ENCODE results near the gene FHL5. TPM values are rescaled to one million over a fixed set of nuclear protein-coding genes. Genes with fewer than 3 reads are reported as not detected.

The FHL5 gene
- total and polyA plus RNA-seq, 7 donors = 0.60 to 12.7 (median 6.8) TPM; not detected in 1

DNA sequence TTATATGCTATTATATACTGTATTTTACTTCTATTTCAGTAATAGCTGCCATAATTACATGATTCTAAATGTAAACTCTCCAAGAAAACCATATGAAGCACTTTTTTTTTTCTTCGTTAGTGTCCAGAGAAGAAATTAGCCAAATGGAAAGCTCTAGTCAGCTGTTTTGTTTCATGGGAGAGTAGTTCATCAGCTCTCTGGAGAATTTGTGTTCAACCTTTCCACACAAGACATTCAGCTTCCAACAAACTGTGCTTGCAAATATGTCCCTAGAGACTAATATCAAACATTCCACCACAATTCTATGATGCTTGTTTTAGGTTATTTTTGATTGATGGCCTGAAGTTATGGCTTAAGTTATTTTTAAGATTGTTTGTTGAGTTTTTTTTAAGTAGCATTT, 19.5 kb downstream of the FHL5 start:
- intact Hi-C loops (cut with DNase I) = no loop called here
- no peak overlapping the region for H3K4me3 ChIP-seq
- no peaks in the 10 kb centered on the region for H3K9me3 ChIP-seq
- no peaks in the 10 kb centered on the region for H3K27me3 ChIP-seq
- 85 to 87% methylated on average over 1 of the region's 1 CpG for WGBS, 2 donors
- no peak for DNase-seq
- H3K4me1 ChIP-seq = no peaks in the 10 kb centered on the region
- TF ChIP-seq EP300 (IDR thresholded peaks at IDR 0.05) (no peak), POLR2AphosphoS5 (IDR thresholded peaks at IDR 0.05) (no peak)
- TF ChIP-seq, protein P1, sequence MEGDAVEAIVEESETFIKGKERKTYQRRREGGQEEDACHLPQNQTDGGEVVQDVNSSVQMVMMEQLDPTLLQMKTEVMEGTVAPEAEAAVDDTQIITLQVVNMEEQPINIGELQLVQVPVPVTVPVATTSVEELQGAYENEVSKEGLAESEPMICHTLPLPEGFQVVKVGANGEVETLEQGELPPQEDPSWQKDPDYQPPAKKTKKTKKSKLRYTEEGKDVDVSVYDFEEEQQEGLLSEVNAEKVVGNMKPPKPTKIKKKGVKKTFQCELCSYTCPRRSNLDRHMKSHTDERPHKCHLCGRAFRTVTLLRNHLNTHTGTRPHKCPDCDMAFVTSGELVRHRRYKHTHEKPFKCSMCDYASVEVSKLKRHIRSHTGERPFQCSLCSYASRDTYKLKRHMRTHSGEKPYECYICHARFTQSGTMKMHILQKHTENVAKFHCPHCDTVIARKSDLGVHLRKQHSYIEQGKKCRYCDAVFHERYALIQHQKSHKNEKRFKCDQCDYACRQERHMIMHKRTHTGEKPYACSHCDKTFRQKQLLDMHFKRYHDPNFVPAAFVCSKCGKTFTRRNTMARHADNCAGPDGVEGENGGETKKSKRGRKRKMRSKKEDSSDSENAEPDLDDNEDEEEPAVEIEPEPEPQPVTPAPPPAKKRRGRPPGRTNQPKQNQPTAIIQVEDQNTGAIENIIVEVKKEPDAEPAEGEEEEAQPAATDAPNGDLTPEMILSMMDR (IDR thresholded peaks at IDR 0.05) = no peak
- no peak overlapping the region for H3K27ac ChIP-seq
- no peaks in the 10 kb centered on the region for H3K36me3 ChIP-seq

DNA sequence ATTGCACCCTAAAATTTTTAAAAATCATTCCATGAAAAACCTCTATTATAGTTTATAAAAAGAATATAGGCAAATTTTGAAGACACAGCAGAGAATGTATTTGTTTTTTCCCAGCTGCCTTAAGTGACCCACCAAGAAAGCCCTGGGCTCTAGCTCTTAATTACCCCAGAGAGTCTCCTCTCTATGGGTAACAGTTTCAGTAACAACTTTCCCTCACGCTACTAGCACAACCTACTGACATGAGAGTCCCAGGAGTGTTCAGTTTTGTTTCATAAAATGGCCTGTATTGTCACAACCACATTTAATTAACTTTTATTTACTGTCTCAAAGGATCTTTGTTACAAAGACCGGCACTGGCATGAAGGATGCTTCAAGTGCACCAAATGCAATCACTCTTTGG, 41.5 kb downstream of the FHL5 start:
- no peak for DNase-seq
- Histone ChIP-seq H3K27me3 (no peaks in the 10 kb centered on the region), H3K9me3 (no peaks in the 10 kb centered on the region), H3K27ac (no peak overlapping the region), H3K4me3 (no peak overlapping the region), H3K36me3 (no peaks in the 10 kb centered on the region), H3K4me1 (no peaks in the 10 kb centered on the region)
- TF ChIP-seq, protein P1 (IDR thresholded peaks at IDR 0.05) = no peak
- TF ChIP-seq EP300 (IDR thresholded peaks at IDR 0.05) (no peak), POLR2AphosphoS5 (IDR thresholded peaks at IDR 0.05) (no peak), POLR2A (IDR thresholded peaks at IDR 0.05) (no peak)
- WGBS, 2 donors = 67 to 78% methylated on average over 2 of the region's 2 CpGs
- intact Hi-C loops (cut with DNase I) = no loop called here

DNA sequence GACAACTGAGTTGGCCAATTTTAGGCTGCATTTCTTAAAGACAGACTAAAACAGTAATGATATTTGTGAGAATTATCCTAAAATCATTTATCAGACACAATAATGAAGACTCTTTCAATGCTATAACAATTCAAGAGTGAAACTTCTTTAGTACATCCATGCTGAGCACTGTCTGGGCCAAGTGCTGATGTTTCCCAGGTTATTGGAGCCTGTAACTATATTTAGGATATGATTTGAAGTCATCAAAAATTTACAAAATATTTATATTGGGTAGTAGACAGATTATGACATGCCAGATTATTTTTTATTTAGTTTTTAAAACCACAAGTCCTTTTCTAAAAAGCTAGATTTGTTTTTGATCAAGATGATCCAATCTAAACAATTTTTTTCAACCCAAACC, 45.1 kb downstream of the FHL5 start:
- no peak overlapping the region for H3K4me3 ChIP-seq
- no peak for DNase-seq
- no peaks in the 10 kb centered on the region for H3K36me3 ChIP-seq
- no peaks in the 10 kb centered on the region for H3K27me3 ChIP-seq
- TF ChIP-seq, protein P1 (IDR thresholded peaks at IDR 0.05) = no peak
- TF ChIP-seq POLR2A (IDR thresholded peaks at IDR 0.05) (no peak), POLR2AphosphoS5 (IDR thresholded peaks at IDR 0.05) (no peak), EP300 (IDR thresholded peaks at IDR 0.05) (no peak)
- intact Hi-C loops (cut with DNase I) = no loop called here
- H3K4me1 ChIP-seq = no peaks in the 10 kb centered on the region
- H3K27ac ChIP-seq = no peak overlapping the region
- no peaks in the 10 kb centered on the region for H3K9me3 ChIP-seq

GRCh38 chr6:96610019-96610418, 47.1 kb downstream of the FHL5 start:
- TF ChIP-seq EP300 (IDR thresholded peaks at IDR 0.05) (no peak), POLR2A (IDR thresholded peaks at IDR 0.05) (no peak), POLR2AphosphoS5 (IDR thresholded peaks at IDR 0.05) (no peak)
- TF ChIP-seq, protein P1 (IDR thresholded peaks at IDR 0.05) = no peak
- DNase-seq = no peak
- Histone ChIP-seq H3K27me3 (no peaks in the 10 kb centered on the region), H3K9me3 (no peaks in the 10 kb centered on the region), H3K27ac (no peak overlapping the region), H3K4me1 (no peaks in the 10 kb centered on the region), H3K4me3 (no peak overlapping the region), H3K36me3 (no peaks in the 10 kb centered on the region)
- WGBS, 2 donors = 79 to 96% methylated on average over 1 of the region's 1 CpG
- intact Hi-C loops (cut with DNase I) = no loop called here

- Histone ChIP-seq H3K9me3 (no peaks in the 10 kb centered on the region), H3K4me1 (no peaks in the 10 kb centered on the region), H3K4me3 (no peak overlapping the region), H3K36me3 (no peaks in the 10 kb centered on the region), H3K27ac (no peak overlapping the region), H3K27me3 (no peaks in the 10 kb centered on the region)
- TF ChIP-seq POLR2AphosphoS5 (IDR thresholded peaks at IDR 0.05) (no peak), EP300 (IDR thresholded peaks at IDR 0.05) (no peak), POLR2A (IDR thresholded peaks at IDR 0.05) (no peak)
- TF ChIP-seq, protein P1 (IDR thresholded peaks at IDR 0.05) = no peak
- no peak for DNase-seq
- intact Hi-C loops (cut with DNase I) = no loop called here
- 66% methylated on average over 1 of the region's 1 CpG for WGBS, 2 donors
These were observed 48.5 kb downstream of the FHL5 start for GRCh38 chr6:96611342-96611991.

Measured in sigmoid colon (tissue), 7 donors.